Heart right ventricle (tissue), 16 donors: ENCODE measurements around the gene IMP3. TPM values are rescaled to one million over a fixed set of nuclear protein-coding genes. Genes with fewer than 3 reads are reported as not detected.
A peak's percentile ranks its signal among the peaks of the same experiment; 100 is the strongest.

Experiments used
- ATAC-seq, 8 donors: fragments of 200-7000 bp; cut with Tn5 transposase; one replicate each; pipeline ENCODE4 v1.9.1; 2020; ENCODE audit warnings: mild to moderate bottlenecking in 8 of 8, moderate library complexity in 8 of 8, moderate number of reproducible peaks in 1 of 8
- DNase-seq, 2 donors: peaks; one replicate each; pipeline ENCODE4 v3.0.0-alpha.2; 2020
- H3K27ac ChIP-seq, 10 donors: fragments of 200-600 bp; sonication (generic) in 2 of 10; one replicate each; pipeline versions ENCODE4 v1.5.0 to v1.8.0; 2020 to 2022; ENCODE audit warnings: mild to moderate bottlenecking in 3 of 10
- H3K27me3 ChIP-seq, 7 donors: fragments of 200-600 bp; one replicate each; pipeline ENCODE4 v1.8.0; 2021 to 2022; ENCODE audit warnings: mild to moderate bottlenecking in 2 of 7
- H3K36me3 ChIP-seq, 9 donors: fragments of 200-600 bp; sonication (generic) in 1 of 9; one replicate each; pipeline versions ENCODE4 v1.5.0 to v1.8.0; 2020 to 2022; ENCODE audit warnings: mild to moderate bottlenecking in 2 of 9
- H3K4me1 ChIP-seq, 9 donors: fragments of 200-600 bp; sonication (generic) in 1 of 9; one replicate each; pipeline versions ENCODE4 v1.5.0 to v1.8.0; 2020 to 2022; ENCODE audit warnings: mild to moderate bottlenecking in 4 of 9
- H3K4me3 ChIP-seq, 10 donors: fragments of 200-600 bp; sonication (generic) in 2 of 10; one replicate each; pipeline versions ENCODE4 v1.5.0 to v1.8.0; 2020 to 2022; ENCODE audit warnings: mild to moderate bottlenecking in 7 of 10, moderate library complexity in 2 of 10
- H3K9me3 ChIP-seq, 11 donors: fragments of 200-600 bp in 10 of 11; sonication (generic) in 2 of 11; one replicate each; pipeline versions ENCODE4 v1.5.0 to v1.8.0; 2013 to 2022; ENCODE audit warnings: mild to moderate bottlenecking in 2 of 11, control low read depth in 1 of 11, moderate library complexity in 1 of 11
- CTCF ChIP-seq, 9 donors: fragments of 200-600 bp; sonication (generic) in 2 of 9; IDR thresholded peaks; one replicate each; pipeline versions ENCODE4 v1.5.0 to v1.8.0; 2021 to 2022; ENCODE audit warnings: antibody characterized with exemption in 9 of 9, mild to moderate bottlenecking in 5 of 9, moderate library complexity in 1 of 9
- WGBS, 2 donors: extraction: QIAGEN DNeasy Blood & Tissue Kit; methylation state at CpG; one replicate each; pipeline ENCODE4 v1.1.7; 2013; ENCODE audit warnings: inconsistent platforms in 1 of 2; 5-methylcytosine and 5-hydroxymethylcytosine counted together
- intact Hi-C, 10 donors: fragments of 100-400 bp; cut with DNase I; formaldehyde crosslinking; loops; one replicate each; pipeline versions ENCODE4 v1.11.1 to v1.14.2; 2022
- polyA plus RNA-seq, 2 donors: library from polyadenylated mRNA; stranded (reverse); fragments of 200-250 nt; gene quantifications; one replicate each; pipeline ENCODE4 v1.2.3, GENCODE V29; 2013
- total RNA-seq, 10 donors: library from RNA; stranded (reverse); fragmentation: NEBNext Ultra II Directional in 3 of 10; extraction: Animal tissue kit (Norgen Biotek cat#: 25700) in 3 of 10; gene quantifications; one replicate each; pipeline versions ENCODE4 v1.2.1 to v1.2.4, GENCODE V29; 2021 to 2023
- donor health status: Arrhythmogenic right ventricular cardiomyopathy.
- donor health status: ischemic (EF 13 %, LVEDD 7.1; RV severe dilation, severe dysfunction).
- donor health status: healthy with polysubstance abuse.
- donor health status: DM: no; HTN: yes; CAD: no.
- donor health status: DM: no; HTN: no; CAD: no.
- donor health status: ischemic (EF 25% LVEDD 6.9; RV normal size, moderate dysfunction).
- donor health status: ischemic (EF 25% LVEDD 5.7; RV mildly dilated, moderate dysfunction).
- donor health status: healthy.
- donor health status: DM: yes; HTN: yes; CAD: no.
- donor health status: Ischemic cardiomyopathy.
- donor health status: ischemic (EF 35%, LVEDD 5.7; RV mildly dilated, moderate dysfunction).
- donor health status: nonischemic (EF 11% LVEDD 7.7; RV severe dilation, severe dysfunction).
- donor health status: DM: yes; HTN: yes; CAD: no.
- donor health status: PGD.
- donor health status: ischemic (EF 29% LVEDD 5.4; RV normal size, mild dysfunction).
- donor health status: nonischemic (EF 23%, LVEDD 6.1; RV moderate dilation, normal function).

The IMP3 gene
- total and polyA plus RNA-seq, 12 donors = 33.7 to 77.2 (median 40.2) TPM

GRCh38 chr15:75641179-75641503 lies 1.1 kb upstream of the IMP3 start:
- H3K9me3 ChIP-seq = no peaks in the 10 kb centered on the region
- TF ChIP-seq CTCF (IDR thresholded peaks at IDR 0.05) = no peak
- peak overlapping the region in 4 of 10 donors; percentile 70 to 89 (median 86) for H3K4me3 ChIP-seq
- peaks cover 15 to 46% (median 40%) of the 10 kb centered on the region in 9 donors for H3K4me1 ChIP-seq
- peaks cover 0 to 13% (median 0%) of the 10 kb centered on the region in 9 donors for H3K36me3 ChIP-seq
- no peaks in the 10 kb centered on the region for H3K27me3 ChIP-seq
- intact Hi-C loops = loop anchor here in 2 of 10 donors (5.0 to 10.0 kb wide), 2 partner anchors 264 to 274 kb away; partner anchors contain the start of genes FBXO22 (in 1 of the 2) and MAN2C1 (in 1 of the 2)
- 76 to 84% methylated on average over 4 of the region's 4 CpGs for WGBS, 2 donors
- peak overlapping the region in 6 of 10 donors; percentile 87 to 100 (median 94) for H3K27ac ChIP-seq
- ATAC-seq (no peak), DNase-seq (no peak)

- intact Hi-C loops = loop anchor here in 2 of 10 donors (5.0 to 10.0 kb wide), 2 partner anchors 264 to 273 kb away; partner anchors contain the start of genes FBXO22 (in 1 of the 2) and MAN2C1 (in 1 of the 2)
- Histone ChIP-seq H3K4me3 (peak overlapping the region; percentile 67 to 98 (median 88)), H3K9me3 (no peaks in the 10 kb centered on the region), H3K36me3 (peaks cover 0 to 13% (median 0%) of the 10 kb centered on the region in 9 donors), H3K27ac (peak overlapping the region; percentile 87 to 100 (median 92)), H3K4me1 (peaks cover 15 to 42% (median 37%) of the 10 kb centered on the region in 9 donors), H3K27me3 (no peaks in the 10 kb centered on the region)
- WGBS, 2 donors = 7 to 8% methylated on average over 17 of the region's 17 CpGs
- TF ChIP-seq CTCF (IDR thresholded peaks at IDR 0.05) = peak in 2 of 9 donors; percentile 17 to 34
- DNase-seq (peak in 1 of 2 donors; percentile 51), ATAC-seq (peak; percentile 2 to 60 (median 32))
Observed at GRCh38 chr15:75640483-75641178, 607 bp upstream of the IMP3 start.

- TF ChIP-seq CTCF (IDR thresholded peaks at IDR 0.05) = no peak
- ATAC-seq (no peak), DNase-seq (no peak)
- Histone ChIP-seq H3K9me3 (no peaks in the 10 kb centered on the region), H3K27ac (peak overlapping the region; percentile 87 to 100 (median 92)), H3K36me3 (peaks cover 0 to 13% (median 0%) of the 10 kb centered on the region in 9 donors), H3K4me1 (peaks cover 15 to 42% (median 37%) of the 10 kb centered on the region in 9 donors), H3K4me3 (peak overlapping the region; percentile 67 to 98 (median 88)), H3K27me3 (no peaks in the 10 kb centered on the region)
- WGBS, 2 donors = 2% methylated on average over 16 of the region's 16 CpGs
- intact Hi-C loops = loop anchor here in 8 of 10 donors (1.0 to 10.0 kb wide), 5 partner anchors 14 to 188 kb away; partner anchors contain the start of genes SIN3A (in 1 of the 8) and SNUPN (in 1 of the 8)
Observed at GRCh38 chr15:75639191-75639708, 774 bp downstream of the IMP3 start.

DNA sequence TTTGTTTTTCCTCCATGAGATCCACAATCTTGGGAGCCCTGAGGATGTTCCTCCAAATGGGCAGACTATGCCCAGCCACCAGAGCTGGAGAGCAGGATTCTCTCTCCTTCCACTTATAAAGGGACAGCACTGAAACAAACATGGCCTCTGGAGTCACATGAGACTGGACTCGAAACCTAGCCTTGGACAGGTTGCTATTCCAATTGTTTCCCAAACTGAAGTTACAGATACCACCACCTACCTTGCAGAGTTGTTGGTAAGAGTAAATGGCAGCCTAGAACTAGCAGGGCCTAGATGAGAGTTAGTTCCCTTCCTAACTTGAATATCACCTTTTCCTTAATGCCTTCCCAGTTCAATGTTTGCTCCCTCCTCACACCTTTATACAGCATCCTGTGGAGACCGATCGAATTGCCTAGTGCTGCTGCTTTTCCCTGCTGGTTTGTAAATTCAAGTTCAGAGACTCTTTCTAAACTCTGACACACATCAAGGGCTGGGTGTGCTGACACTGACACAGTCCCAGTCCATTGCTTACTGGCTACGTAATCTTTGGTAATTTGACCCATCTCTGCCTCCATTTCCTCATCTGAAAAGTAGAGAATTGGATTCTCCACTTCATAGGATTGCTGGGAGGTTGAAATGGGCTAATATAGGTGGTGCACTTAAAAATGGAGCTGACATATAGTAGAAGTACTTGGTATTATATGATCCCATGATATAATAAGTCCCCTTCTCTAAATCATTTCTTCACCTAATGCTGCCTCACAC lies 2.6 kb downstream of the IMP3 start:
- peak overlapping the region in 4 of 10 donors; percentile 70 to 89 (median 88) for H3K4me3 ChIP-seq
- peaks cover 0 to 13% (median 0%) of the 10 kb centered on the region in 9 donors for H3K36me3 ChIP-seq
- intact Hi-C loops = loop anchor here in 8 of 10 donors (2.0 to 10.0 kb wide), 4 partner anchors 13 to 47 kb away; partner anchors contain the start of gene SNUPN (in 1 of the 8)
- ATAC-seq = no peak
- no peaks in the 10 kb centered on the region for H3K9me3 ChIP-seq
- WGBS, 2 donors = 61 to 63% methylated on average over 4 of the region's 4 CpGs
- no peak for TF ChIP-seq CTCF (IDR thresholded peaks at IDR 0.05)
- no peak for DNase-seq
- no peaks in the 10 kb centered on the region for H3K27me3 ChIP-seq
- H3K4me1 ChIP-seq = peaks cover 15 to 42% (median 37%) of the 10 kb centered on the region in 9 donors
- H3K27ac ChIP-seq = peak overlapping the region in 9 of 10 donors; percentile 12 to 100 (median 92)
